HG03039 (cell line): ENCODE data around the gene CREBBP.

Source experiments
- ATAC-seq: cut with Tn5 transposase; IDR thresholded peaks from one replicate; pipeline ENCODE4 v1.9.1; 2021; ENCODE audit warnings: mild to moderate bottlenecking, moderate library complexity; ENCODE audit not compliant: unreplicated experiment

Gene CREBBP

DNA sequence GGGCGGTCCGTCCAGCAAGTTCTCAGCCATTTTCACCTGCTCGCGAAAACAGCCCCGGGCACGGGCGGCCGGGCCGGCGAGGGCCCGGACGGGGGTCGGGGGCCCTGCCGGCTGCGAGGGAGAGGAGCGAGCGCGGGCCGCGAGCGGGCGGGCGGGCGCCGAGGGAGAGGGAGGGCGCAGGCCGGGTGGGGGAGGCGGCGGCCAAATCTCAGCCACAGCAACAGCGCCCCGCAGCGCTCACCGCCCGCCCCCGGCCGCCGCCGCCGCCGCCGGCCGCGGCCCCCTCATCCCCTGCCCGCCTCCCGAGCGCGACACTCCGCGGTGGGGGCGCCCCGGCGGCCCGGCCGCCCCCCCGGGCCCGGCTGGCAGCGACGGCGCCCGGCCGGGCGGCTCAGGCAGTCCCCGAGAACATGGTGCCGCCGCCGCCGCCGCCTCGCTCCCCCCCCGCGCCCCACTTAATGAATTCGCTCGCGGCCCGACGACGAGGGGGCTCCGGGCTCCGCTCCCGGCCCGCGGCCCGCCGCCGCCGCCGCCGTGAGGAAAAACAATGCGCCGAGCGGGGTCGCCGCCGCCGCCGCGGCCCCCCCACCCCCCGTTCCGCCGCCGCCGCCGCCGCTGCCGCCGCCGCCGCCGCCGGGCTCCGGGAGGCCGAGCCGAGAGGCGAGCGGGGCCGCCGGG lies 487 bp downstream of the CREBBP start:
- ATAC-seq = peak; percentile 48

DNA sequence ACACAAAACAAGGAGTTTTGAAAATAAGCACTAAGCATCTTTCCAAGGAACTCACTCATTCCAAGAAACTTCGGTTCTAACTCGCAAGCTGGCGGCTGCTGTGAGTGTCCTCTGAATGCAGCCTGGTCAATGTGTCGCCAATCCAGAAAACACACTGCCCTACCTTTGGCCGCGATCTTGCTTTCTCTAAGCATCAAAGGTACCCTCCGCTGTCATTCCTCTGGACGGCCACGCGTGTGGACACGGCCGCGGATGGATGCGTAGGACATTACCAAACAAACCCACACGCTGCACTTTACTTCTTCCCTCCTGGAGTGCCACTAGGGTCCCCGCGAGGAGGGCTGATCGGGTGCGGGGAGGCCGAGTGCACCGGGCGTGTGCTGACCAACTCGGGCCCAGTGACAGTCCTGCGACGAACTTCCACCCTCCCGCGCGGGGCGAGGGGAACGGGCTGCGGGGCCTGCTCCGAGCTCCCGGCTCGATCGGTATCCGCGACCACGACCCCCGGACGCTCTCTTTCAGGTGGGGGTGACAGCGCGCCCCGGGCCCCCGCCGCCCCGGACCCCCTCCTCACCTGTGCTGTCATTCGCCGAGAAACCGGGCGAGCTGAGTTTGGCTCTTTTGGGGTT lies 1.1 kb downstream of the CREBBP start:
- ATAC-seq = no peak

- no peak for ATAC-seq
These were observed 1.9 kb downstream of the CREBBP start for GRCh38 chr16:3878610-3879009.

DNA sequence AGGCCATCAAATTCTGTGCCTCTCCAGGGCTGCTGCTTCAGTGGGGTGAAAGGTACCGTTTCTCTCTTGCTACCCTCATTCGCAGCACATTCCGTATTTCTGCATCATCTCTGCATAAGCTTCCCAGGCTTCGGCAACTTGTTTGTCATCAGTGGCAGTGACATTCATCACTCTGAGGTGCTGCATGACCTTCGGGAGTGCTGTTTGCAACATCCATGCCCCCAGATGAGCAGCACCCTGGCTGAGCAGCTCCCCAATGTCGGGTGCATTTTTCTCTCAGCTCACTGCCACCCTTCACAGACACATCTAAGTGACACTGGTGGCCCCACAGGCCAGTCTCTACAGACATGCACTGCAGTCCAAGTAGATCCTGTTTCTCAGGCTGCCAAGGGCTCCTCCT lies 3.8 kb downstream of the CREBBP start:
- ATAC-seq = no peak

DNA sequence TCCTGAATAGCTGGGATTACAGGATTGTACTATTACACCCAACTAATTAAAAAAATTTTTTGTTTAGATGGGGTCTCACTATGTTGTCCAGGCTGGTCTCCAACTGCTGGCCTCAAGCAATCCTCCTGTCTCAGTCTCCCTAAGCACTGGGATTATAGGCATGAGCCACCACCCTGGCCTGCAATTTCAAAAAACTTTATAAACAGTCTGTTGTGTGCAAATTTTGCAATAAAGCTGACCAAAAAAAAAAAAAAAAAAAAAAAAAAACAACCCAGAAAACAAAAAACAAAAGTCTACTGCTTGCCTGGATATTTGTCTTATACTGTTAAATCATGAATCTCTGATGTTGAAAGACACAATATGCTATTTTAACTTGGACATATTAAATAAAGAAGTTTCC lies 4.4 kb downstream of the CREBBP start:
- ATAC-seq = no peak

DNA sequence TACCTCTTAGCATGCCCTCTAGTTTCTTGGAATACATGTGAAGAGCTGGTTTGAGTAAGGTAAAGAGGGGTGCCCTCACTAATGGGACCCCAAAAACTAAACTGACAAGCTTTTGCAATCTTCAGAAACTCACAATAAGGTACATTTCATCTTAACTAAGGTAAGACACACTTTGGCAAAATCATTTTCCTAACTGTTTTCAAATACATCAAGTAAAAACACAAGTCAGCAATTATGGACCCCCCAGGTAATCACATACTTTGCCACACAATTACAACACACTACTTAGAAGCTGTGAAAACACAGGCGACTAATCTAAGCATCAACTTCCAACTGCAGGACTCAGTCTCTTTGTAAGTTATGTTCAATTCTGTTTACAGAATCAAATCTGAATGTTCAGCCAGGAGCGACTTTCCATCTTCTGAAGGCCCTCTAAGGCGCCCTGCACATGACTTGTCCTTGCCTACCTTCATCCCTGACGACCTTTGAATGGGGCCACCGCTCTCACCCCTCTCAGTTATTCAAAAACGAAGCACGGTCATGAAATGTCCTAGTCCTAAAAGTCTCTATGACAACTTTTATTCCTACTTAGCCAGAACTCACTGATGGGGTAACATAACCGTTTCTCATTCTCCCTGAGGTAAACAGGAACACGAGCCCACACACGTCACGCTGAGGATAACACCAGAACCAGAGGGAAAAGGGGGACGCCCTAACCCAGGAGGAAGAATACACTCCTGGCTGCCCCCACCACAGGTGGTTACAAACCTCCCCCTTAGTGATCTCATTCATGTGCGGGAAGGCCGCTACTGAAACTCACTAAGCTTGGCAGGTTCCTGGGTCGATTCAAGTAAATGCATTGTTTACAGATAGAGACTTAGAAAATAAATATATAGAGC lies 5.5 kb downstream of the CREBBP start:
- ATAC-seq = no peak

- ATAC-seq = no peak
These were observed 6.3 kb downstream of the CREBBP start for GRCh38 chr16:3874242-3874641.

- ATAC-seq = no peak
These were observed 6.9 kb downstream of the CREBBP start for GRCh38 chr16:3873482-3874173.

DNA sequence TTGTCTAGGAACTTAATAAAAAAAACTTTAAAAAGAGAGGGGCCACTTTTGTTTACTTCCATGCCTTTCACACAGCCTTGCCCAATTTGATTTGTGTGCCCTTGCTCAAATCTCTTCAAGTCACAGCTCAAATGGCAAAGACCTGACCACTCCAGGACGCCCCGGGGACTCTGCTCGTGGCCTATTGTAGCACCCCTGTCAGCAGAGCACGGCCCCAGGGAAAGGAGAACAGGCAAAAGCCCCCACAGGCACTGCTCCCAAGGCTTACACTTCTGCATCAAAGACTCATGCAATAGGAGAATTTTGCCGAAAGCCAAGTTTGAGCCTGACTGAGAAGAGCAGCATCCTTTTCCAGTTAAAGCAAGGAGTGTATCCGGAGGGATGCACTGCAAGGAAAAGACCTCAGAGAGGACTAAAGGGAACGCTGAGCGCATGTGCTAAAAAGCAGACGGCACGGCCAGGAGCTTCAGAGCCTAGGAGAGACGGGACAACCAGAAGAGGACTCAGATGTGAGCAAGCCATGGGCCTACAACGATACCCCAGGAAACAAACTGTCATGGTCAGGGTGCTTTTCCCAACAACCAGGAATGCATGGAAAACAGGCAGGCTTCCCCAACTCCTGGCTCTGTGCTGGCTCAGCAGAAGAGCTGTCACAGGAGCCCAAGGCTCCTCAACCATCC lies 8.2 kb downstream of the CREBBP start:
- no peak for ATAC-seq

DNA sequence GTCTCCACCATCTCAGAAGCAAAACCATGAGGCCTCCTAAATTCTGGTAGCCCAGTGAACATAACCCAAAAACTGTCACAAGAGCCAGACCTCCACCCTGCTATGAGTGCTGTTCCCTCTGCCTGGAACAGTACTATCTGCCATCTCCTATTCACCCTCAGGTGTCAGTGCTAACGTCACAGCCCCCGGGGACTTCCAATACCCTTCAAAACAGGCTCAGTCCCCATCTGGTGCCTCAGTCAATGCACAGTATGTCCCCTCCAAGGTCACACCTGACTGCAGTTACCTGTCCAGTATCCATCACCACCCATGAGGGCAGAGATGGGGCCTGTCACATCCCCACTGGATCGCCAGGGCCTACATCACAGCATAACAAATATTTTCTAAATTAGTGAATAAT lies 11.5 kb downstream of the CREBBP start:
- no peak for ATAC-seq

GRCh38 chr16:3868556-3868955 lies 12.0 kb downstream of the CREBBP start:
- ATAC-seq = no peak

DNA sequence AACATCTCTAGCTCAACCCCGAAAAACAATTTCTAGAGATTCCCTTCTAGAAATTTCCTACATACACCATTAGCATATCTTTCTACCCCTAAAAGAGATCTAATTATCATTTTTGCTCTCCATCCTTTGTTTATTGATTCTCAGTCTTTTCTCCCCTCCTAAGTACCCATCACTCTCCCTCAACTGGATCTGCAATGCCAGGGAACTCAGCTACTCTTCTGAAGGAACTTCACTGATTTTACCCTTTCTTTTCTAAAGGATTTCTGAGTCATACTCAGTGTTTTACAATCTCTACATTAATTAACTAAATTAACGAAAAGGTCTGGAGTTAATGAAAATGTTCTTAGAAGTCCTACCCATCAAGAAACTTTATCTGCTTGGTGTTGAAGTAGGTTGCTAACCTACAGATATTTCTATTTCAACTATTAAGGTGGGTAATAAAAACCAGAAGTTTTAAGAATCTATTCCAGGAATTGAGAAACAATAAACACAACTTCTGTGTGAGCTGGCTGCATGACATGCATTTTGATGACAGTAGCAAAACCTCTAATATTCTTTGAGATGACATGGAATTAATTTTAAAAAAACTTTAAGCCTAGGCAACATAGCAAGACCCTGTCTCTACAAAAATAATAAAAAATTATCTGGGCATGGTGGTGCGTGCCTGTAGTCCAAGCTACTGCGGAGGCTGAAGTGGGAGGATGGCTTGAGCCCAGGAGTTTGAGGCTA lies 13.6 kb downstream of the CREBBP start:
- no peak for ATAC-seq

DNA sequence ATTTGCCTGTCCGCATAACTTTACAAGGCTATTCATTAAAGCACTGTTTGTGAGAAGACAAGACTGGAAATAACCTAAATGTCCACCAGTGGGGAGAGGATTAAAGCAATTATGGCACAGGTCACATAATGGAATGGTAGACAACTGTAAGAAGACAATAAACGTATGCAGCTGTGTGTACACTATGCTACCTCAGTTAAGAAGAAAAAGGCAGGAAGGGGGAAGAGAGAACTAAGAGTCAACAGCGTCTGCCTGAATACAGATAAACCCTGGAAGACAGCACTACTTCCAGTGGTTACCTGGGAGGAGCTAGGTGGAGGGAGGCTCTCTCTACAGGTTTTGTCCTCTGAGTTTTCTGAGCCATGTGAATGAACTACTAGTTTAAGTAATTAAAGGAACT lies 15.3 kb downstream of the CREBBP start:
- ATAC-seq = no peak

DNA sequence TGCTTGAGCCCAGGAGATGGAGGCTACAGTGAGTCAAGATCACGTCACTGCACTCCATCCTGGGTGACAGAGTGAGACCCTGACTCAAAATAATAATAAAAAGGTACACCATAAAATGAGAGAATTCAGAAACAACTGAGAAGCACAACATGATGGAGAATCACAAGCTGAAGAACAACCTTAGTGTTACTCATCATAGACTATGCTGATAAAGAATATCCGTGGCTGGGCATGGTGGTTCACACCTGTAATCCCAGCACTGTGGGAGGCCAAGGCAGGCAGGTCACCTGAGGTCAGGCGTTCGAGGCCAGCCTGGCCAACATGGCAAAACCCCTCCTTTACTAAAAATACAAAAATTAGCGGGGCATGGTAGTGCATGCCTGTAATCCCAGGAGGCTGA lies 16.0 kb downstream of the CREBBP start:
- ATAC-seq = no peak

DNA sequence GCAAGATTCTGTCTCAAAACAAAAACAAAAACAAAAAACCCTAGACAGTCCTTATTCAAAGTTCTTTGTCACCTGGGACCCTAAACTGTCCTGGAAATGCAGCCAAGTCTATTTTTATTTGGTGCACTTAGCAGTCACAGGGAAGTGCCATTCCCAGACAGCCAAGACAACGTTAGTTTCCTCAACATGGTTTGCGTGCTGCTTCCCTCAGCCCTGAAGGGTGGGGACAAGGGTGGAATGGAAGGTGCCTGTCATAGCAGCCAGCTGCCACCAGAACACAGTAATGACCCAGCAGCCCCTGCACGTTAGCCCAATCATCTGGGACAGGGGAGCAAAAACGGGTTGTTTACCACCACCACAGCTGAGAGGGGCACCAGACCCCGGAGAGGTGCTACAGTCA lies 16.9 kb downstream of the CREBBP start:
- ATAC-seq = no peak

- no peak for ATAC-seq
These were observed 18.6 kb downstream of the CREBBP start for GRCh38 chr16:3861808-3862451.

DNA sequence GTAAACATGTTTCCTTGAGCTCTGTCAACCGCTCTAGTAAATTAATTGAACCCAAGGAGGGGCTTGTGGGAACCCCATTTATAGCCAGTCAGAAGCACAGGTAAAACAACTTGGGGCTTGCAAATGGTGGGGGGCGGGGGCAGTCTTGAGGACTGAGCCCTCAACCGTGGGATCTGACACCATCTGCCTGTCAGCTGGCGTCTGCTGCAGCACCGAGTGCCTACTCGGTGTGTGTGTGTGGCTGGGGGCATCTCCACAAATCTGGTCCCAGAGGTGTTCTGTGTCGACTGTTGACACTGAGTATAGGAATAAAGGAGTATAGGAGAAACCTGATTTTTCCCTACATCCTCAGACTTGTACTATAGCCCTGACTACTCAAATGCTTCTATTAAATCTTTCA lies 20.6 kb downstream of the CREBBP start:
- no peak for ATAC-seq

DNA sequence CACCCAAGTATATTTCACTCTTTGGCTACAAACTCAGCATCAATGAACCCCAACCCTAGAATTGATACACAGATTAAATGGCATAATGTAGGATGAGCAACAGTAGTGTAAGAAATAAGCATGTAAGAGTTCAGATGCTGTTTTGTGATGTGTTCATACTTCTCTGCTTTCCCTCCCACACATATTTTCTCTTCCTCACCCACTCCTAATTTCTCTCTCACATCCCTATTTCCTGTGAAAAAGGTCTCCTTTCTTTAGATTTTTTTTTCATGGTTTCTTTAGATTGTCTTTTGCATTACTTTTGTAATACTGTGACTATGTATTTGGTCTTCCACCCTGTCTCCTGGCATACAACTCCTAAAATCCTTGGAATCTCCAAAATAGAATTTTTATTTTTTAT lies 21.7 kb downstream of the CREBBP start:
- no peak for ATAC-seq

GRCh38 chr16:3857189-3858043 lies 23.1 kb downstream of the CREBBP start:
- no peak for ATAC-seq
